PFSK-1 (cell line): ENCODE data around the gene GPC6.

Experiments used
- FOXP2 ChIP-seq: optimal IDR thresholded peaks from 2 replicates; pipeline ENCODE3; 2011; ENCODE audit warnings: borderline replicate concordance, control low read depth, inconsistent platforms; ENCODE audit not compliant: insufficient read depth; ENCODE audit errors: extremely low read length, extremely low read depth
- POLR2AphosphoS5 ChIP-seq: IDR thresholded peaks from 2 replicates; pipeline ENCODE4 v1.6.1; 2012; ENCODE audit warnings: low read depth, mild to moderate bottlenecking, control low read depth, low read length, moderate library complexity
- REST ChIP-seq, 2 experiments: IDR thresholded peaks; 2 replicates each; pipeline versions ENCODE4 v1.6.1 to v1.8.0; 2011 to 2012; ENCODE audit warnings: low read depth in 2 of 2, low read length in 2 of 2, control low read depth in 1 of 2, inconsistent platforms in 1 of 2, mild to moderate bottlenecking in 1 of 2, moderate library complexity in 1 of 2; ENCODE audit not compliant: insufficient read depth in 1 of 2
- SIN3A ChIP-seq: IDR thresholded peaks from 2 replicates; pipeline ENCODE4 v1.6.1; 2012; ENCODE audit warnings: mild to moderate bottlenecking, low read length, moderate library complexity, borderline replicate concordance; ENCODE audit not compliant: insufficient read depth
- TAF1 ChIP-seq: IDR thresholded peaks from 2 replicates; pipeline ENCODE4 v1.6.1; 2012; ENCODE audit warnings: low read length, control low read depth, borderline replicate concordance; ENCODE audit not compliant: insufficient read depth

GRCh38 chr13:93981426-93981977, 754.9 kb downstream of the GPC6 start:
- TF ChIP-seq TAF1 = no peak
- no peak for TF ChIP-seq POLR2AphosphoS5
- no peak for TF ChIP-seq REST (IDR thresholded peaks at IDR 0.05; ENCODE audit: insufficient read depth in 1 of 2, low read depth in 2 of 2, low read length in 2 of 2)
- no peak for TF ChIP-seq SIN3A
- no peak for TF ChIP-seq FOXP2
